ENCODE measurements around the gene NLRP12.

Gene NLRP12

DNA sequence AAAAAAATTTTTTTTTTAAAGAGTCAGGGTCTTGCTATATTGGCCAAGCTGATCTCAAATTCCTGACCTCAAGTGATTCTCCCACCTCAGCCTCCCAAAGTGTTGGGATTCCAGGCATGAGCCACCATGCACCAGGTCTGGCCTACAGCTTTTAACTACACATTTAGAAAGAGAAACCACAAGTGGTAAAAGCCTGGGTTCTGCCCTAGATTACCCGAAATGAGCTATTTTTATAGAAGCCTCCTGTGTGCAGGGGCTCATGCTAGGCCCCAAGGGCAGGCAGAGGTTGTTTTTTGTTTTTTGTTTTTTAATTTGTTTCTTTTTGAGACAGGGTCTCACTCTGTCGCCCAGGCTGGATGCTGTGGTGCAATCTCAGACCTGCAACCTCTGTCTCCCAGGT is 29.6 kb upstream of the NLRP12 start:
- H3K4me3 ChIP-seq (ENCODE audit: insufficient read depth, low read length, poor library complexity, severe bottlenecking): no peak overlapping the region
- no peaks in the 10 kb centered on the region for H3K27me3 ChIP-seq (ENCODE audit: low read length)
- H3K4me2 ChIP-seq (ENCODE audit: low read depth, low read length, poor library complexity, severe bottlenecking): no peak overlapping the region
- no peaks in the 10 kb centered on the region for H3K79me2 ChIP-seq (ENCODE audit: insufficient read depth, low read length)
- no peak overlapping the region for H3K9ac ChIP-seq (ENCODE audit: low read length)
- no peak overlapping the region for H3K27ac ChIP-seq (ENCODE audit: low read depth, low read length)
- H2AFZ ChIP-seq (ENCODE audit: low read depth, low read length, severe bottlenecking): no peak overlapping the region
- H3F3A ChIP-seq (ENCODE audit: insufficient read depth): no peaks in the 10 kb centered on the region
- no peak for TF ChIP-seq EZH2phosphoT487 (conservative IDR thresholded peaks at IDR 0.05; ENCODE audit: low read length)
- TF ChIP-seq, protein P1, sequence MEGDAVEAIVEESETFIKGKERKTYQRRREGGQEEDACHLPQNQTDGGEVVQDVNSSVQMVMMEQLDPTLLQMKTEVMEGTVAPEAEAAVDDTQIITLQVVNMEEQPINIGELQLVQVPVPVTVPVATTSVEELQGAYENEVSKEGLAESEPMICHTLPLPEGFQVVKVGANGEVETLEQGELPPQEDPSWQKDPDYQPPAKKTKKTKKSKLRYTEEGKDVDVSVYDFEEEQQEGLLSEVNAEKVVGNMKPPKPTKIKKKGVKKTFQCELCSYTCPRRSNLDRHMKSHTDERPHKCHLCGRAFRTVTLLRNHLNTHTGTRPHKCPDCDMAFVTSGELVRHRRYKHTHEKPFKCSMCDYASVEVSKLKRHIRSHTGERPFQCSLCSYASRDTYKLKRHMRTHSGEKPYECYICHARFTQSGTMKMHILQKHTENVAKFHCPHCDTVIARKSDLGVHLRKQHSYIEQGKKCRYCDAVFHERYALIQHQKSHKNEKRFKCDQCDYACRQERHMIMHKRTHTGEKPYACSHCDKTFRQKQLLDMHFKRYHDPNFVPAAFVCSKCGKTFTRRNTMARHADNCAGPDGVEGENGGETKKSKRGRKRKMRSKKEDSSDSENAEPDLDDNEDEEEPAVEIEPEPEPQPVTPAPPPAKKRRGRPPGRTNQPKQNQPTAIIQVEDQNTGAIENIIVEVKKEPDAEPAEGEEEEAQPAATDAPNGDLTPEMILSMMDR (IDR thresholded peaks at IDR 0.05; ENCODE audit: insufficient read depth, low read length, poor library complexity, severe bottlenecking): no peak
- H3K36me3 ChIP-seq (ENCODE audit: low read length): no peaks in the 10 kb centered on the region
- no peaks in the 10 kb centered on the region for H4K20me1 ChIP-seq (ENCODE audit: low read depth, low read length)
- H3K9me2 ChIP-seq (replicated peaks; ENCODE audit: insufficient read depth, low read length): no peaks in the 10 kb centered on the region
- no peaks in the 10 kb centered on the region for H3K9me3 ChIP-seq (ENCODE audit: insufficient read depth, low read length)

DNA sequence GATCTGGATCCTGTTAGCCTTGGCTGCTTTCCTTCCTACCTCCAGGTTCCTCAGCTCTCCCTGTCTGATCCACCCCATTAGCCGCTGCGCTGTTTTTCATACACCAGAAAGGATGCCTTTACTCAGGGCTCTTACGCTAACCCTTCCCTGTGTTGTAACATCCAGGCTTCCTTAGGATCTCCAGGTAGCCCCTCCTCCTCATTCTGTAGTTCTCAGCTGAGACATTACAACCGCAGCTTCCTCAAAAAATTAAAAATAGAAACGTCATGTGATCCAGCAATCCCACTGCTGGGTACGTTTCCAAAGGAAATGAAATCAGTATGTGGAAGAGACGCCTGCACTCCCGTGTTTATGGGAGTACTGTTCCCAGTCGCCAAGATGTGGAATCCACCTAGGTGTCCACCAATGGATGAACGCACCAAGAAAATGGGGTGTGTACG is 25.1 kb upstream of the NLRP12 start:
- no peaks in the 10 kb centered on the region for H4K20me1 ChIP-seq (ENCODE audit: low read depth, low read length)
- no peaks in the 10 kb centered on the region for H3K36me3 ChIP-seq (ENCODE audit: low read length)
- TF ChIP-seq EZH2phosphoT487 (conservative IDR thresholded peaks at IDR 0.05; ENCODE audit: low read length): no peak
- TF ChIP-seq, protein P1 (IDR thresholded peaks at IDR 0.05; ENCODE audit: insufficient read depth, low read length, poor library complexity, severe bottlenecking): no peak
- no peaks in the 10 kb centered on the region for H3F3A ChIP-seq (ENCODE audit: insufficient read depth)
- no peaks in the 10 kb centered on the region for H3K27me3 ChIP-seq (ENCODE audit: low read length)
- no peaks in the 10 kb centered on the region for H3K79me2 ChIP-seq (ENCODE audit: insufficient read depth, low read length)
- H3K4me2 ChIP-seq (ENCODE audit: low read depth, low read length, poor library complexity, severe bottlenecking): no peak overlapping the region
- H3K9ac ChIP-seq (ENCODE audit: low read length): no peak overlapping the region
- no peak overlapping the region for H2AFZ ChIP-seq (ENCODE audit: low read depth, low read length, severe bottlenecking)
- no peaks in the 10 kb centered on the region for H3K9me3 ChIP-seq (ENCODE audit: insufficient read depth, low read length)
- no peak overlapping the region for H3K27ac ChIP-seq (ENCODE audit: low read depth, low read length)
- H3K9me2 ChIP-seq (replicated peaks; ENCODE audit: insufficient read depth, low read length): no peaks in the 10 kb centered on the region
- no peak overlapping the region for H3K4me3 ChIP-seq (ENCODE audit: insufficient read depth, low read length, poor library complexity, severe bottlenecking)

GRCh38 chr19:53847555-53847954 is 23.4 kb upstream of the NLRP12 start:
- Histone ChIP-seq H3K4me3 (ENCODE audit: insufficient read depth, low read length, poor library complexity, severe bottlenecking) (no peak overlapping the region), H3K9me2 (replicated peaks; ENCODE audit: insufficient read depth, low read length) (no peaks in the 10 kb centered on the region), H4K20me1 (ENCODE audit: low read depth, low read length) (no peaks in the 10 kb centered on the region), H3K4me2 (ENCODE audit: low read depth, low read length, poor library complexity, severe bottlenecking) (no peak overlapping the region), H3K9ac (ENCODE audit: low read length) (no peak overlapping the region), H3K27me3 (ENCODE audit: low read length) (no peaks in the 10 kb centered on the region), H2AFZ (ENCODE audit: low read depth, low read length, severe bottlenecking) (no peak overlapping the region), H3K36me3 (ENCODE audit: low read length) (no peaks in the 10 kb centered on the region), H3K79me2 (ENCODE audit: insufficient read depth, low read length) (no peaks in the 10 kb centered on the region), H3K27ac (ENCODE audit: low read depth, low read length) (no peak overlapping the region), H3K9me3 (ENCODE audit: insufficient read depth, low read length) (no peaks in the 10 kb centered on the region), H3F3A (ENCODE audit: insufficient read depth) (no peaks in the 10 kb centered on the region)
- TF ChIP-seq EZH2phosphoT487 (conservative IDR thresholded peaks at IDR 0.05; ENCODE audit: low read length): no peak
- TF ChIP-seq, protein P1 (IDR thresholded peaks at IDR 0.05; ENCODE audit: insufficient read depth, low read length, poor library complexity, severe bottlenecking): no peak
